Measurements from ENCODE around the gene SMARCAD1. TPM values are rescaled to one million over a fixed set of nuclear protein-coding genes. Genes with fewer than 3 reads are reported as not detected.

Gene SMARCAD1
- total and polyA plus RNA-seq, 2 experiments from 2014 or later = 23.8 to 86.2 TPM

GRCh38 chr4:94177822-94178221 is 29.8 kb upstream of the SMARCAD1 start:
- Histone ChIP-seq H2AFZ (no peak overlapping the region), H3K79me2 (replicated peaks; ENCODE audit: insufficient read depth) (no peaks in the 10 kb centered on the region), H3F3A (replicated peaks; ENCODE audit: low read depth) (no peaks in the 10 kb centered on the region), H3K27ac (ENCODE audit: low read depth) (no peak overlapping the region), H3K4me3 (no peak overlapping the region), H3K36me3 (ENCODE audit: insufficient read depth) (no peaks in the 10 kb centered on the region), H4K20me1 (replicated peaks; ENCODE audit: insufficient read depth) (no peaks in the 10 kb centered on the region), H3K4me2 (no peak overlapping the region), H3K9me2 (ENCODE audit: insufficient read depth) (0 out of 2 replicates have a peak, but pooled peaks cover 9% of the 10 kb centered on the region), H3K27me3 (ENCODE audit: insufficient read depth) (no peaks in the 10 kb centered on the region), H3K4me1 (ENCODE audit: insufficient read depth) (no peaks in the 10 kb centered on the region)
- TF ChIP-seq NANOG (IDR thresholded peaks at IDR 0.05; ENCODE audit: borderline replicate concordance) (no peak), EZH2phosphoT487 (IDR thresholded peaks at IDR 0.05; ENCODE audit: unreplicated experiment) (no peak), EZH2 (IDR thresholded peaks at IDR 0.05; ENCODE audit: low read depth, unreplicated experiment) (no peak), ETS1 (IDR thresholded peaks at IDR 0.05) (no peak), CREB1 (CRISPR knock-in tag; IDR thresholded peaks at IDR 0.05; ENCODE audit: low read depth) (no peak), ZNF462 (CRISPR knock-in tag; IDR thresholded peaks at IDR 0.05) (peak; percentile 89)
- TF ChIP-seq, protein P1, sequence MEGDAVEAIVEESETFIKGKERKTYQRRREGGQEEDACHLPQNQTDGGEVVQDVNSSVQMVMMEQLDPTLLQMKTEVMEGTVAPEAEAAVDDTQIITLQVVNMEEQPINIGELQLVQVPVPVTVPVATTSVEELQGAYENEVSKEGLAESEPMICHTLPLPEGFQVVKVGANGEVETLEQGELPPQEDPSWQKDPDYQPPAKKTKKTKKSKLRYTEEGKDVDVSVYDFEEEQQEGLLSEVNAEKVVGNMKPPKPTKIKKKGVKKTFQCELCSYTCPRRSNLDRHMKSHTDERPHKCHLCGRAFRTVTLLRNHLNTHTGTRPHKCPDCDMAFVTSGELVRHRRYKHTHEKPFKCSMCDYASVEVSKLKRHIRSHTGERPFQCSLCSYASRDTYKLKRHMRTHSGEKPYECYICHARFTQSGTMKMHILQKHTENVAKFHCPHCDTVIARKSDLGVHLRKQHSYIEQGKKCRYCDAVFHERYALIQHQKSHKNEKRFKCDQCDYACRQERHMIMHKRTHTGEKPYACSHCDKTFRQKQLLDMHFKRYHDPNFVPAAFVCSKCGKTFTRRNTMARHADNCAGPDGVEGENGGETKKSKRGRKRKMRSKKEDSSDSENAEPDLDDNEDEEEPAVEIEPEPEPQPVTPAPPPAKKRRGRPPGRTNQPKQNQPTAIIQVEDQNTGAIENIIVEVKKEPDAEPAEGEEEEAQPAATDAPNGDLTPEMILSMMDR (conservative IDR thresholded peaks at IDR 0.05; ENCODE audit: low read depth in 2 of 2) = no peak
- H3K4me3 Mint-ChIP-seq = no peak overlapping the region
- DNase-seq (ENCODE audit: low spot score) = peak; percentile 56
- peak overlapping the region; percentile 82 for H3K27ac Mint-ChIP-seq
- ATAC-seq = peak; percentile 65
- peaks cover 4% of the 10 kb centered on the region; the same call in 2 of the 3 replicates for H3K4me1 Mint-ChIP-seq
- no peaks in the 10 kb centered on the region for H3K27me3 Mint-ChIP-seq (ENCODE audit: insufficient read depth, low read depth, poor library complexity)
- no peaks in the 10 kb centered on the region for H3K9me3 Mint-ChIP-seq
- no peaks in the 10 kb centered on the region for H3K36me3 Mint-ChIP-seq (ENCODE audit: low read depth)

Data from GM23338 (cell line).